Measurements from ENCODE around the gene RHEBL1.

RHEBL1 gene

DNA sequence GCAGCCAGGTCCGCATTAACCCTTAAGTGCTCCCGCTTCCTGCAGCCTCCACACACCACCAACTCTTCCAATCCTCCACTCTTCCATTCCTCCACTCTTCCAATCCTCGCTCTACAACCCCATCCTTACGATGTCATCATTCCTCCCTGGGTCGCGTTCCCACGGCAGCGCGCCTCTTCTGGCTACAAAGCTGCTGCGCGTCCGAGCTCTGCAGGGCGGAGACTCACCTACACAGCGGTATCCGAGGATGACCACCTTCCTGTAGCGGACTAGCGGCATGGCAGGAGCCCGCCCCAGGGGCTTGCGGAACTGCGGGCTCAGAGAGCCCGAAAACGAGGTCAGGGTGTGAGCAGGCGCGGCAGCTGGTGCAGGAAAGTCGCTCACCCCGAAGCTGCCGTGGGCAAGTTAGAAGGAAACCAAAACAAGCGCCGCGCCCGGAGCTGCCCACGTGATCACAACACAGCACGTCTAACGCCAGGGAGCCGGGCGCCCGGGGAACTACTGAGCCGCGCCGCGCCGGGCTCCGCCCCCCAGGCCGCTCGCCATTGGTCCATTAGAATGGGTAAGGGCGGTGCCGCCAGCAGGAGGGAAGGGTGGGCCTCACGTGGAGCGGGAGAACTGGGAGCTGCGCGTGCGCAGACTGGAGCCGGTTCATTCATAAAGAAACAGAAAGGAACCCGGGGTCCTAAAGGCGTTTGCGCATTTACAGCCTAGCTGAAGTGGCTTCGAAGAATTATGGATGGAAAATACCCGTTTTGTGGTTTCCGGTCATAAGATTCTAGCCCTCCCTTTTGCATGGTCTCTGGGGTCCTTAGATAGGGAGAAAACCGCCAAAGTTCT is at the start of gene RHEBL1:
Gene RHEBL1 (minus strand): TSS at position 473 of the 840 bp plus-strand sequence. CDS start 194 bp downstream, at position 279.
- DNase-seq (ENCODE audit: low read depth in 2 of 2): peak; percentile 99

DNA sequence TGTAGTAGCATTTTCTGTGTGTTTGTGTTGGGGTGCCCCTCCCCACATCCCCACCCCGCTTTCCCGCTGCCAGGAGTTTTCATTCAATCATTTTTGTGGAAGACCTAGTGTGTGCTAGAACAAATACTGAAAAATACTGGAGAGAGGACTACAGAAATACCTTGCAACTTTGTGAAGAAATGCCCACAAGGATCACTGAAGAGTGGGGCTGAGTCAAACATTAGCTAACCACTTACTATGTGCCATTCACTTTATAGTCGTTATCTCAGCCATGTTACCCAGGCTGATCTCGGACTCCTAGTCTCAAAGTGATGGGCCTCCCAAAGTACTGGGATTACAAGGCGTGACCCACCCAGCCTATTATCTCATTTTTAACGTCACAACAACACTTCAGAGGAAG is 41.4 kb upstream of the RHEBL1 start:
- no peak for DNase-seq (ENCODE audit: low read depth in 2 of 2)

GRCh38 chr12:49110464-49111155 is 40.8 kb upstream of the RHEBL1 start, which contains the start of gene LMBR1L:
LMBR1L (minus strand) TSS chr12:49110847; CDS start chr12:49110555, 292 bp downstream.
- DNase-seq (ENCODE audit: low read depth in 2 of 2): peak; percentile 90 to 91

DNA sequence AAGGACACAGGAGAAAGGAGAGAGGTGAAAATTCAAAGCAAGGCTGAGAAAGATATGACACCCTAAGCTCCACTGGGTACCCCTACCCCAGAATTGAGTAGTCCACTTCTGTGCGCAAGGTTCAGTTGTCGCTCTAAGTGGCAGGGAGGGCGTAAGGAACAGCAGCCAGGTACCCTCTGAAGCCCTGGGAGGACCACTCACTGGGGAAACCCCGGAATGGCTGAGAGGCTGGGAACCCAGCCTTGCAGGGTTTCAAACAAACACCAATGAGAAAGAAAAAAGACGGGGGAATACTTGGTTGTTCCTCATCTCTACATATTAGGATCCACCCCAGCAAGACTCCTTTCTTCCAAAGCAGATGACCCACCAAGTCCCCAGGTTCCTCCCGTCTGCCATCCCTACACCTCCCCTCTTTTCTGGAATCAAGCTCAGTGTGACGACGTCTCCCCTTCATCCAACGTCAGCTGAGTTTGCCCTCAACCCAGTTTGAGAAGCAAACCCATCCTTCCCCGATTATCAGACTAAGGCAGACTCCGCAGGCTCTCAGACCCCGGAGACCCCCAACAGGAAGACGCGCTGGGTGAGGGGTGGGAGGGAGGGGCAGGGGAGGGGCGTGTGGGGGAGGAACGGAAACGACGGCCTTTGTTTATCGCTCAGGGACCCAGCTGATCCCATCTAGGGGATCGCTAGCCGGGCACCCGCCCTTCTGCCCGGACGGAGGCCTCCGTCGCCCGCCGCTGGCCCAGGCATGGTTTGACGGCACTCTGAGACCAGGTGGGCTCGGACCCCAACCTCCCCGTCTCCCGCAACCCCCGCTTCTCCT is 40.1 kb upstream of the RHEBL1 start:
- DNase-seq (ENCODE audit: low read depth in 2 of 2): no peak

DNA sequence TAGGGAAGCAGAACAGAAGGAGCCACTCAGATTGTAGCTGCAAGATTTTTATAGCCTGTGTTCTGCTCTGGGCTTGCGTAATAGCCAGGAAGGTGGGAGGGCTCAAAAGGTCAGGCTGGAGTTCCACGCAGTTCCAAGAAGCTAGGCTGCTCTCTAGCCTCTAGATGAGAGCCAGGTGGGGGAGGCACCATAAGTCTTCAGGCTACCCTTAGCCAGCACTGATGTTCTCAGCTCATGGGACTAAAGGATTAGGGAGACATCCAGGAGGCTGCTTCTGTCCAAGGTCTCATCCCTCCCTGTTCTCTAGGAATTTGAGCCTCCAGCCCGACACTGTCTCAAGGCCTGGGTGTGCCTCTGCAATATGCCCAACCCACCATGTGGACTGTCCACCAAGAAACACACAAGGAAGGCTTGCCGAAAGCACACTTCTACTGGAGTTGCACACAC is 39.2 kb upstream of the RHEBL1 start:
- no peak for DNase-seq (ENCODE audit: low read depth in 2 of 2)

- no peak for DNase-seq (ENCODE audit: low read depth in 2 of 2)
Observed at GRCh38 chr12:49105504-49106084, 35.8 kb upstream of the RHEBL1 start.

DNA sequence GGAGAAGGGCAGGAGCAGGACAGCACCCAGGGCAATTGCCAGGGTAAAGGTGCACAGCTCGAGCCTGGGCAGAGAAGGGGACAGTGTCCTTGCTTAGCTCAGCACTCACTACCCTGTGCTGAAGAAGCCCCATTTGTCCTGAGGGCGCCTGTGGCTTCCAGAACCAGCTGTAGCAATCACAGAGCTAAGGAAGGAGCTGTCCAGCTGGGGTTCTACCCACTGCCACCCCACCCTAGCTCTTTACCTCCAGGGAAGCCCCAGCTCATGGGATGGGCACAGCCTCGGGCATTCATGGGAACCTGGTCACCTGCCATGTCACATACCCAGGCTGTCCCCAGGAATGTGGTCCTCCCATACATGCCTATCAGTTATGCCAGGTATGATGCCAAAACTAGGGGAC is 35.0 kb upstream of the RHEBL1 start:
- no peak for DNase-seq (ENCODE audit: low read depth in 2 of 2)

GRCh38 chr12:49100380-49100779 is 30.6 kb upstream of the RHEBL1 start:
- DNase-seq (ENCODE audit: low read depth in 2 of 2): no peak

- no peak for DNase-seq (ENCODE audit: low read depth in 2 of 2)
Observed at GRCh38 chr12:49098703-49099102, 28.9 kb upstream of the RHEBL1 start.

GRCh38 chr12:49098035-49098451 is 28.3 kb upstream of the RHEBL1 start:
- DNase-seq (ENCODE audit: low read depth in 2 of 2): no peak

- DNase-seq (ENCODE audit: low read depth in 2 of 2): no peak
Observed at GRCh38 chr12:49097381-49097780, 27.6 kb upstream of the RHEBL1 start.

- DNase-seq (ENCODE audit: low read depth in 2 of 2): no peak
Observed at GRCh38 chr12:49094975-49095365, 25.2 kb upstream of the RHEBL1 start.

DNA sequence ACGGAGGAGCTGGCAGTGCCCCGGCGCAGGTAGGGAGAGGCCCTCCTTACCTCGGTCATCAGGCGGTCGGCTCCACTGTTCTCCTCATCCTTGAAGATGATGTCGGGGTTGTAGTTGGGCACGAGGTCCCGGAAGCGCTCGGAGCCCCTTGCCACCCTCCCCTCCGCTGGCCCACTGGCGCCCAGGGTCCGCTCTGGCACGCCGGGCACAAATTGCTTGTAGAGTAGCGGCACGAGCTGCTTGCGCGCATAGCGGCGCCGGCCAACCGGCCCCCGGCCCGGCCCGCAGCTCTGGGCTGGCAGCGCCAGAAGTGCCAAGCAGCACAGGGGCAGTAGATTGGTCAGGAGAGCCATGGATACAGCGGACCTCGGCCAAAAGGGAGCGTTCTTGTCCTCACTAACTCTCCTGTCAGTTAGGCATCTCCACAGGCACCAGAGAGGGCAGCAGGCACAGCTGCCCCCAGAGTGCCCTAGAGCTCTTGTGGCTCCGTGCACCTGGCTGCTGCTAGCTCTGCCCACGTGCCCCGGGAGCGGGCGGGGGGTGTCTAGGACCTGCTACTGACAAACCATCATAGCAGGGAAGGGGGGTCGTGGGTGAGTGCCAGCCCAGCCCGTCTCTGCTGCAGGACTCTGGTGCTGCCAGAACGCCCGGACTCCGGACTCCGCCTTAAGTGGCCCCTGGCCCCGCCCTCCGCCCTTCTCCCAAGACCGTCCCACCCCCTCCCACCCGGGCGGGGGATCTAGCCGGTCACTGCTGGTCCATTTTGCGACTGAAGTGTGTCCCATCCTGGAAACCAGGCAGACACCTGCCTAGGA is 24.6 kb upstream of the RHEBL1 start, which contains the start of gene DHH:
Gene DHH (minus strand): TSS at position 642 of the 815 bp plus-strand sequence. CDS start 289 bp downstream, at position 353.
- no peak for DNase-seq (ENCODE audit: low read depth in 2 of 2)

- DNase-seq (ENCODE audit: low read depth in 2 of 2): no peak
Observed at GRCh38 chr12:49093792-49094159, 24.0 kb upstream of the RHEBL1 start.

- DNase-seq (ENCODE audit: low read depth in 2 of 2): no peak
Observed at GRCh38 chr12:49092816-49093406, 23.1 kb upstream of the RHEBL1 start.

GRCh38 chr12:49092086-49092815 is 22.5 kb upstream of the RHEBL1 start:
- DNase-seq (ENCODE audit: low read depth in 2 of 2): peak in 1 of 2 donors; percentile 33

DNA sequence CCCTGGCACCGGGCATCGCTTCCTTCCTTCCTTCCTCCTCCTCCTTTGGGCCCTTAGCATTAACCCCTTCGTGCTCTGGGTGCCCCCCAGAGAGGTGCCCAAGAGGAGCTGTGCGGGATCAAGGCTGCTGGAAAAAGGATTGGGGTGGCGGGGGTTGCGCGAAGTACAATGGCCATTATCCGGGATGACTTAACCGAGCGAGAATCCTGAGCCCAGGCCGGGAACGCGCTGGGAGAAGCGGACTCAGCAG is 22.0 kb upstream of the RHEBL1 start:
- DNase-seq (ENCODE audit: low read depth in 2 of 2): no peak

DNA sequence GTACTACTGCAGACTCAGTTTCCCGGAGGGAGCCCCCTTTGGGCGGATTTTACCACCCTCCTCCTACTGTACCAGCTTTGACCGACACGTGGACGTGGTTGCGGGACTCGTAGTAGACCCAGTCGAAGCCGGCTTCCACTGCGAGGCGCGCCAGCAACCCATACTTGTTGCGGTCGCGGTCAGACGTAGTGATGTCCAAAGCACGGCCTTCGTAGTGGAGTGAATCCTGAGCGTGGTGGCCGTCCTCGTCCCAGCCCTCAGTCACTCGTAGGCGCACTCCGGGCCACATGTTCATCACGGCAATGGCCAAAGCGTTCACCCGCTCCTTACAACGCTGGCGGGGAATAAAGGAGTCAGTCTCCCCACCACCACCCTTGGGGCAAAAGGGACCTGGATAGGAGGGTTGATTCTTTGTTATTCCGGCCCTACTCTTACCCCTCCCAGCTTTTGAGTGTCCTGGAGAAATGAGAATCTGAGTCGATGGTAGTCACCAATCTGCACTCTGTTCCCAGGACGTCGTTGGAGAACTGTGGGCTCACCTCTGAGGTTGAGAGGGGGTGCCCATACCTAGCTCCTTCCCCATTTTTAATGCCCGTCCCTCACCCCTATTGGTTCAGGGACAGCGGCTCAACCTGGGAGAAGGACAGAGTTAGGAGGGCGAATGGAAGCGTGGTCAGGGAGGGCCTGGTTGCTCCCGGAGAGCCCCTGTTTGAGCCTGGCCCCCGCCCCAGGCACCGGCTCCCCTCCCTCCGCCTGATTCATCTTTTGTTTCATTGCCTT is 21.5 kb upstream of the RHEBL1 start:
- no peak for DNase-seq (ENCODE audit: low read depth in 2 of 2)

Measured in stimulated activated CD8-positive, alpha-beta memory T cell treated with anti-CD3 and anti-CD28 coated beads, Interleukin-15, amount 100 ng/mL, for 48 hours (primary cell).